GM23338 (cell line): Measurements from ENCODE around the gene CSF1R. TPM values are rescaled to one million over a fixed set of nuclear protein-coding genes. Genes with fewer than 3 reads are reported as not detected.

ENCODE experiments used
- ATAC-seq: fragments of 200-7000 bp; cut with Tn5 transposase; 3 replicates; pipeline ENCODE4 v1.9.1; 2020
- DNase-seq: peaks from one replicate; pipeline ENCODE4 v3.0.0-alpha.2; 2015; ENCODE audit warnings: low spot score
- H2AFZ ChIP-seq: fragments of 200-600 bp; sonication (generic); 2 replicates; pipeline ENCODE4 v1.8.0; 2016; ENCODE audit warnings: antibody characterized with exemption, mild to moderate bottlenecking, moderate library complexity
- H3F3A ChIP-seq: fragments of 200-600 bp; sonication (generic); replicated peaks from 2 replicates; pipeline ENCODE4 v1.8.0; 2017; ENCODE audit warnings: antibody characterized with exemption, mixed run types, low read depth
- H3K27ac ChIP-seq: fragments of 200-600 bp; sonication (generic); 2 replicates; pipeline ENCODE4 v1.6.1; 2016; ENCODE audit warnings: low read depth
- H3K27me3 ChIP-seq: fragments of 200-600 bp; sonication (generic); 2 replicates; pipeline ENCODE4 v1.8.0; 2016; ENCODE audit warnings: mild to moderate bottlenecking, mixed run types, moderate library complexity; ENCODE audit not compliant: insufficient read depth
- H3K36me3 ChIP-seq: fragments of 200-600 bp; sonication (generic); 2 replicates; pipeline ENCODE4 v1.8.0; 2016; ENCODE audit warnings: mild to moderate bottlenecking; ENCODE audit not compliant: insufficient read depth
- H3K4me1 ChIP-seq: fragments of 200-600 bp; sonication (generic); 2 replicates; pipeline ENCODE4 v1.8.0; 2016; ENCODE audit warnings: mild to moderate bottlenecking, moderate library complexity; ENCODE audit not compliant: insufficient read depth
- H3K4me2 ChIP-seq: fragments of 200-600 bp; sonication (generic); 2 replicates; pipeline ENCODE4 v1.7.1; 2017; ENCODE audit warnings: mixed run types
- H3K4me3 ChIP-seq: fragments of 200-600 bp; sonication (generic); 2 replicates; pipeline ENCODE4 v1.6.1; 2016; ENCODE audit warnings: mixed run types
- H3K79me2 ChIP-seq: fragments of 200-600 bp; sonication (generic); replicated peaks from 2 replicates; pipeline ENCODE4 v1.8.0; 2017; ENCODE audit warnings: mild to moderate bottlenecking; ENCODE audit not compliant: insufficient read depth
- H3K9me2 ChIP-seq: fragments of 200-600 bp; sonication (generic); 2 replicates; pipeline ENCODE4 v1.8.0; 2017; ENCODE audit not compliant: insufficient read depth
- H4K20me1 ChIP-seq: fragments of 200-600 bp; sonication (generic); replicated peaks from 2 replicates; pipeline ENCODE4 v1.8.0; 2017; ENCODE audit warnings: mild to moderate bottlenecking; ENCODE audit not compliant: insufficient read depth
- H3K27ac Mint-ChIP-seq: 2 replicates; pipeline ENCODE4 v1.8.0; 2020; ENCODE audit warnings: inconsistent platforms, mild to moderate bottlenecking, moderate library complexity, mixed read lengths
- H3K27me3 Mint-ChIP-seq: 3 replicates; pipeline ENCODE4 v1.8.0; 2022; ENCODE audit warnings: low read depth, mild to moderate bottlenecking, moderate library complexity, mixed read lengths, inconsistent platforms; ENCODE audit not compliant: insufficient read depth, poor library complexity
- H3K36me3 Mint-ChIP-seq: 3 replicates; pipeline ENCODE4 v1.8.0; 2021; ENCODE audit warnings: low read depth, mild to moderate bottlenecking, inconsistent platforms, moderate library complexity, mixed read lengths
- H3K4me1 Mint-ChIP-seq: 3 replicates; pipeline ENCODE4 v1.8.0; 2020; ENCODE audit warnings: mild to moderate bottlenecking, inconsistent platforms, mixed read lengths
- H3K4me3 Mint-ChIP-seq: 3 replicates; pipeline ENCODE4 v1.8.0; 2021; ENCODE audit warnings: moderate library complexity, mild to moderate bottlenecking, inconsistent platforms, mixed read lengths
- H3K9me3 Mint-ChIP-seq: 3 replicates; pipeline ENCODE4 v1.8.0; 2020; ENCODE audit warnings: moderate library complexity, mild to moderate bottlenecking, inconsistent platforms, mixed read lengths
- CREB1 ChIP-seq: fragments of 250-450 bp; sonication (Bioruptor Pico); IDR thresholded peaks from 2 replicates; pipeline ENCODE4 v1.5.0; 2020; ENCODE audit warnings: low read depth, mild to moderate bottlenecking, moderate library complexity
- EZH2 ChIP-seq: fragments of 200-600 bp; sonication (generic); IDR thresholded peaks from one replicate; pipeline ENCODE4 v1.8.0; 2017; ENCODE audit warnings: antibody characterized with exemption, mild to moderate bottlenecking, low read depth; ENCODE audit not compliant: unreplicated experiment
- EZH2phosphoT487 ChIP-seq: fragments of 200-600 bp; sonication (generic); IDR thresholded peaks from one replicate; pipeline ENCODE4 v1.8.1; 2018; ENCODE audit warnings: antibody characterized with exemption; ENCODE audit not compliant: unreplicated experiment
- JUNB ChIP-seq: IDR thresholded peaks from one replicate; pipeline ENCODE4 v1.6.1; 2016; ENCODE audit warnings: antibody characterized with exemption; ENCODE audit not compliant: unreplicated experiment
- NANOG ChIP-seq: IDR thresholded peaks from 2 replicates; pipeline ENCODE4 v1.6.1; 2016; ENCODE audit warnings: antibody characterized with exemption, borderline replicate concordance
- STAT1 ChIP-seq: IDR thresholded peaks from one replicate; pipeline ENCODE4 v1.6.1; 2016; ENCODE audit warnings: antibody characterized with exemption; ENCODE audit not compliant: unreplicated experiment
- ZNF114 ChIP-seq: fragments of 250-450 bp; sonication (Bioruptor Pico); IDR thresholded peaks from 2 replicates; pipeline ENCODE4 v1.5.0; 2020; ENCODE audit warnings: mild to moderate bottlenecking, moderate library complexity
- polyA plus RNA-seq: library from polyadenylated mRNA; unstranded; fragments of >200 nt; fragmentation: Nextera tagmentation; extraction: Ambion mirVana; gene quantifications from 2 replicates; pipeline ENCODE4 v1.2.1, GENCODE V29; 2016
- total RNA-seq: library from RNA; depleted of rRNA; stranded (reverse); fragments of >200 nt; shearing (Covaris generic); gene quantifications from 2 replicates; pipeline ENCODE4 v1.2.3, GENCODE V29; 2014
- TF ChIP-seq, protein P1 (sequence below): IDR thresholded peaks from 2 replicates; pipeline ENCODE4 v1.6.1; 2016; ENCODE audit warnings: antibody characterized with exemption
- TF ChIP-seq, protein P2 (sequence below), 2 experiments: fragments of 200-600 bp in 1 of 2; sonication (generic) in 1 of 2; conservative IDR thresholded peaks; 2 replicates each; pipeline versions ENCODE4 v1.5.1 to v1.6.1; 2016 to 2017; ENCODE audit warnings: antibody characterized with exemption in 2 of 2, low read depth in 2 of 2, mild to moderate bottlenecking in 2 of 2, moderate library complexity in 1 of 2
- TF ChIP-seq, protein P3 (sequence below): IDR thresholded peaks from one replicate; pipeline ENCODE4 v1.6.1; 2018; ENCODE audit warnings: antibody characterized with exemption; ENCODE audit not compliant: unreplicated experiment

CSF1R gene
- total and polyA plus RNA-seq, 2 experiments from 2014 or later: 0.21 TPM; not detected in 1

DNA sequence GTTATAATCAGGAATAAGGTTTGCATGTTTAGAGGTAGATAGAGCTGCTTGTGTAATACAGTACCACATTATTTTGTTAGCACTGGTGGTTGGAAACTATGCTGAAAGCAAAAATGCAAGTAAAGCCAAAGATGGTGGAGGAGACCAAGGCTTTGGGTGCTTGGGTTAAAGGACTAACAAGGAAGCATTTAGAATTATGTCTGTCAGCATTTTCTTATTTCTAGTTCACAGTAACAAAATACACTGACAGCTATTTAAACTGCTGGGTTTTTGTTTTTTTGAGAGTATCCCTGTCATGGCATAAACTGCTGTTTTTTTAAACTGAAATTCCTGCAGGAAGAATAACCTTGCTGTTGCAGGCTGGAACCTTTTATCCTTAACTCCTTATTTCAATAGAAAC, 79.3 kb downstream of the CSF1R start (continued):
- TF ChIP-seq EZH2: no peak
- TF ChIP-seq, protein P1, sequence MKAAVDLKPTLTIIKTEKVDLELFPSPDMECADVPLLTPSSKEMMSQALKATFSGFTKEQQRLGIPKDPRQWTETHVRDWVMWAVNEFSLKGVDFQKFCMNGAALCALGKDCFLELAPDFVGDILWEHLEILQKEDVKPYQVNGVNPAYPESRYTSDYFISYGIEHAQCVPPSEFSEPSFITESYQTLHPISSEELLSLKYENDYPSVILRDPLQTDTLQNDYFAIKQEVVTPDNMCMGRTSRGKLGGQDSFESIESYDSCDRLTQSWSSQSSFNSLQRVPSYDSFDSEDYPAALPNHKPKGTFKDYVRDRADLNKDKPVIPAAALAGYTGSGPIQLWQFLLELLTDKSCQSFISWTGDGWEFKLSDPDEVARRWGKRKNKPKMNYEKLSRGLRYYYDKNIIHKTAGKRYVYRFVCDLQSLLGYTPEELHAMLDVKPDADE: no peak
- no peak for TF ChIP-seq STAT1
- TF ChIP-seq, protein P2, sequence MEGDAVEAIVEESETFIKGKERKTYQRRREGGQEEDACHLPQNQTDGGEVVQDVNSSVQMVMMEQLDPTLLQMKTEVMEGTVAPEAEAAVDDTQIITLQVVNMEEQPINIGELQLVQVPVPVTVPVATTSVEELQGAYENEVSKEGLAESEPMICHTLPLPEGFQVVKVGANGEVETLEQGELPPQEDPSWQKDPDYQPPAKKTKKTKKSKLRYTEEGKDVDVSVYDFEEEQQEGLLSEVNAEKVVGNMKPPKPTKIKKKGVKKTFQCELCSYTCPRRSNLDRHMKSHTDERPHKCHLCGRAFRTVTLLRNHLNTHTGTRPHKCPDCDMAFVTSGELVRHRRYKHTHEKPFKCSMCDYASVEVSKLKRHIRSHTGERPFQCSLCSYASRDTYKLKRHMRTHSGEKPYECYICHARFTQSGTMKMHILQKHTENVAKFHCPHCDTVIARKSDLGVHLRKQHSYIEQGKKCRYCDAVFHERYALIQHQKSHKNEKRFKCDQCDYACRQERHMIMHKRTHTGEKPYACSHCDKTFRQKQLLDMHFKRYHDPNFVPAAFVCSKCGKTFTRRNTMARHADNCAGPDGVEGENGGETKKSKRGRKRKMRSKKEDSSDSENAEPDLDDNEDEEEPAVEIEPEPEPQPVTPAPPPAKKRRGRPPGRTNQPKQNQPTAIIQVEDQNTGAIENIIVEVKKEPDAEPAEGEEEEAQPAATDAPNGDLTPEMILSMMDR (conservative IDR thresholded peaks at IDR 0.05; ENCODE audit: low read depth in 2 of 2): no peak
- TF ChIP-seq ZNF114 (CRISPR knock-in tag): no peak
- TF ChIP-seq EZH2phosphoT487: no peak
- TF ChIP-seq JUNB: no peak

DNA sequence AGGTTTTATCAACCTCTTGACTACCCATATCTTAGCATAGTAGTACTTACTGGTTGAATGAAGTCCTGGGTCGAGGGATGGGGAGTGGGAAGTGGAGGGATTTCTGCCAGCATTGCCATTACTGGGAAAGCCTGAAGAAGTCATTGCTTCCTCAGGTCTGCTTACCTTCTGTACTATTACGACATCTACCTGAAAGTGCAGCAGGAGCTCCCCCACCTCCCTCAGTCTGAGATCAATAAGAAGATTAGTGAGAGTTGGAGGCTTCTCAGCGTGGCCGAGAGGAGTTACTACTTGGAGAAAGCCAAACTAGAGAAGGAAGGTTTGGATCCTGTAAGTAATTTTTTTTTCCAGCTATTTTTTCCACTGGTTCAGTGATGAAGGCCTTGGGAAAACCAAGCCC, 80.0 kb downstream of the CSF1R start:
- no peak overlapping the region for H3K4me3 Mint-ChIP-seq
- H3K4me1 ChIP-seq: no peaks in the 10 kb centered on the region; the same call in 1 of the 2 replicates
- no peak overlapping the region for H3K4me3 ChIP-seq
- ATAC-seq: no peak
- peaks cover 33% of the 10 kb centered on the region for H4K20me1 ChIP-seq
- H3K27me3 ChIP-seq: no peaks in the 10 kb centered on the region
- no peak overlapping the region for H3K27ac ChIP-seq
- no peaks in the 10 kb centered on the region for H3K9me2 ChIP-seq
- H3F3A ChIP-seq: no peaks in the 10 kb centered on the region; the same call in 1 of the 2 replicates
- peaks cover 62% of the 10 kb centered on the region for H3K79me2 ChIP-seq
- H3K36me3 Mint-ChIP-seq: peaks cover 43% of the 10 kb centered on the region
- H3K4me2 ChIP-seq: no peak overlapping the region
- DNase-seq: no peak
- no peak overlapping the region for H3K27ac Mint-ChIP-seq
- H3K9me3 Mint-ChIP-seq: no peaks in the 10 kb centered on the region
- H3K36me3 ChIP-seq: peaks cover 16% of the 10 kb centered on the region
- peaks cover 10% of the 10 kb centered on the region for H3K4me1 Mint-ChIP-seq
- no peak overlapping the region for H2AFZ ChIP-seq
- peaks cover 5% of the 10 kb centered on the region for H3K27me3 Mint-ChIP-seq
- no peak for TF ChIP-seq EZH2phosphoT487
- TF ChIP-seq, protein P2 (conservative IDR thresholded peaks at IDR 0.05; ENCODE audit: low read depth in 2 of 2): no peak
- TF ChIP-seq CREB1 (CRISPR knock-in tag): no peak
- no peak for TF ChIP-seq NANOG
- TF ChIP-seq, protein P1: no peak
- no peak for TF ChIP-seq JUNB
- TF ChIP-seq, protein P3, sequence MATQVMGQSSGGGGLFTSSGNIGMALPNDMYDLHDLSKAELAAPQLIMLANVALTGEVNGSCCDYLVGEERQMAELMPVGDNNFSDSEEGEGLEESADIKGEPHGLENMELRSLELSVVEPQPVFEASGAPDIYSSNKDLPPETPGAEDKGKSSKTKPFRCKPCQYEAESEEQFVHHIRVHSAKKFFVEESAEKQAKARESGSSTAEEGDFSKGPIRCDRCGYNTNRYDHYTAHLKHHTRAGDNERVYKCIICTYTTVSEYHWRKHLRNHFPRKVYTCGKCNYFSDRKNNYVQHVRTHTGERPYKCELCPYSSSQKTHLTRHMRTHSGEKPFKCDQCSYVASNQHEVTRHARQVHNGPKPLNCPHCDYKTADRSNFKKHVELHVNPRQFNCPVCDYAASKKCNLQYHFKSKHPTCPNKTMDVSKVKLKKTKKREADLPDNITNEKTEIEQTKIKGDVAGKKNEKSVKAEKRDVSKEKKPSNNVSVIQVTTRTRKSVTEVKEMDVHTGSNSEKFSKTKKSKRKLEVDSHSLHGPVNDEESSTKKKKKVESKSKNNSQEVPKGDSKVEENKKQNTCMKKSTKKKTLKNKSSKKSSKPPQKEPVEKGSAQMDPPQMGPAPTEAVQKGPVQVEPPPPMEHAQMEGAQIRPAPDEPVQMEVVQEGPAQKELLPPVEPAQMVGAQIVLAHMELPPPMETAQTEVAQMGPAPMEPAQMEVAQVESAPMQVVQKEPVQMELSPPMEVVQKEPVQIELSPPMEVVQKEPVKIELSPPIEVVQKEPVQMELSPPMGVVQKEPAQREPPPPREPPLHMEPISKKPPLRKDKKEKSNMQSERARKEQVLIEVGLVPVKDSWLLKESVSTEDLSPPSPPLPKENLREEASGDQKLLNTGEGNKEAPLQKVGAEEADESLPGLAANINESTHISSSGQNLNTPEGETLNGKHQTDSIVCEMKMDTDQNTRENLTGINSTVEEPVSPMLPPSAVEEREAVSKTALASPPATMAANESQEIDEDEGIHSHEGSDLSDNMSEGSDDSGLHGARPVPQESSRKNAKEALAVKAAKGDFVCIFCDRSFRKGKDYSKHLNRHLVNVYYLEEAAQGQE: no peak
- no peak for TF ChIP-seq EZH2
